Measurements from ENCODE around the gene SRSF2.
"Not testable (repeated sequence)": the region's sequence is repeated elsewhere in the genome, so short reads cannot be mapped to it uniquely, and the experiment has no call there.

SRSF2 gene

DNA sequence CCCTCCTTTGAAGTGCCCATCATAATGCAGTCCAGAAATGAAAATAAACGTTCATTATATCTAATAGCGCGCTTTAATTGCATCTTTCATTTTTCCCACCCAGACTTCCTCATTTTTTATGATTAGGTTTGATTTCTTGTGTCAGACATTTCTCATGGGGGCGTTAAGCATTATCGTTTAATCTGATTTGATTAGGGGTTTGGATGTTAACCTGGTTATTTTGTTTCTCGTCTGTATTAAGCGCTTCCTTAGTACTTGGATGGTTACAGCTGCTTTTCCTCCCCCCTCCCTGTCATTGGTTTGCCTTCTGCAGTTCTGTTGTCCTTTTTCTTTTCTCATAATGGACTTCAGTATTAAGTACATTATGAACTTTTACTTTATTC, 1.3 kb upstream of the SRSF2 start:
- no peak for DNase-seq (ENCODE audit: low spot score)

DNA sequence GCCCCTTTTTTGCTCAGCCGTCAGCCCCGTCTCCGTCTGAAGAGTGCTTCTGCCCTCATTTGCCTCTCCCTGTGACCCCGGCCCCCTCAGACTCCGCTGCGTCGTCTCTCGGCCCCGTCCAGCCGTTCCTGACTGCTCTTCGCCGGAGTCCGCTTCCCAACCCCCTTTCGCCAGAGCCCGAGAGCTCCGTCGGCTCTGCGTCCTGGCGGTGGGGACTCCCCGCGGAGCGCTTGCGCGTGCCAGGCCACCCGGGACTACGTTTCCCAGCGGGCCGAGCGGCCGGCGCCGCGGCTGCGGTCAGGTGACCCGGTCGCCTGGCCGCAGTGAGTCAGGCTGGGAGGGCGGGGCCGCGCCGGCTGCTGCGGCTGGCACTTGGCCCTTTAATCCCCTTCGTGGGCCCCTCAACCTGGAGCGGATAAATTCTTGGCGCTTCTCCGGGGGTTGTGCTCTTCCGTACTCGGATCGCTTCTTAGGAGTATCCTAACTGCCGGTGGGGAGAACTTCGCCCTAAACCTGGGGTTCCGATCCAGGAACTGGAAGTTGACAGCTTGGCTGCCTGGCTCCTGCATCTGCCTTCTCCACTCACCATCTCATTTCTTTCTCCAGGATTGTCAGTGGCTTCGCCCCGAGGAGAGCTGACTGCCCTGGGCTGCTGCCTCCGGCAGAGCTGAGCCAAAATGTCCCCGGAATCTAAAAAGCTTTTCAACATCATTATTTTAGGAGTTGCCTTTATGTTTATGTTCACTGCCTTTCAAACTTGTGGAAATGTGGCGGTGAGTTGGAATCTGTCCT, 741 bp upstream of the SRSF2 start, which contains the start of gene MFSD11:
Gene MFSD11 (plus strand): TSS at position 444 of the 792 bp plus-strand sequence. CDS start 234 bp downstream, at position 678.
- DNase-seq (ENCODE audit: low spot score) = peak; percentile 98

GRCh38 chr17:76736349-76737081, 616 bp downstream of the SRSF2 start:
- DNase-seq (ENCODE audit: low spot score) = peak; percentile 87

DNA sequence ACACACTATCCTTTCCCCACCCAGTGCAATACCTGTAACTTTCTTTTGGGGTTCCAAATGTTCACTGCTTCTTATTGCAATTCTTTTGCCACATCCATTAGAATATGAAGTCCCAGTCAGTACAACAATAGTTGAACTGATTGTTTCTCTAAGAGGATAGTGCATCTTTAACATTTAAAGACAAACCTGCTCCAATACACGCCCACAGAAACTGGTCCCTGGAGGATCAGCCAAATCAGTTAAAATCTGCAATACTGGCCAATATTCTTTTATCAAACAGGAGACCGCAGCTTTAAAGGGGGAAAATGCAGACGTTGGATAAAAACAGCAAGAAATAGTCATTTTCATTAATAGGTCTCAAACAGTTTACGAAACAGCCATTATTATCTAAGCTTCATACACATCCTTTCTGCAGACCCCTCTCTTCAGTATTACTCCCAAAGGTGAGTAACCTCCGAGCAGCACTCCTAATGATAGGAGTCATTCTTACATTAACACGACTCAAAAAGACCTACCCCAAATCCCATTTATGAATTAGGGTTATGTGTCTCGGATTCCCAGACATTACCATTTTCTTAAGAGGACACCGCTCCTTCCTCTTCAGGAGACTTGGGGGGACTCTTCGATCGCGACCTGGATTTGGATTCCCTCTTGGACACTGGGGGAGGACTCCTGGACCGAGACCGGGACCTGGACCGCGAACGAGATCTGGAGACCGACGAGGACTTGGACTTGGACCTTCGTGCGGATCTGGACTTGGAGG, 1.4 kb downstream of the SRSF2 start:
- no peak for DNase-seq (ENCODE audit: low spot score)

- no peak for DNase-seq (ENCODE audit: low spot score)
These were observed 2.1 kb downstream of the SRSF2 start for GRCh38 chr17:76735006-76735405.

DNA sequence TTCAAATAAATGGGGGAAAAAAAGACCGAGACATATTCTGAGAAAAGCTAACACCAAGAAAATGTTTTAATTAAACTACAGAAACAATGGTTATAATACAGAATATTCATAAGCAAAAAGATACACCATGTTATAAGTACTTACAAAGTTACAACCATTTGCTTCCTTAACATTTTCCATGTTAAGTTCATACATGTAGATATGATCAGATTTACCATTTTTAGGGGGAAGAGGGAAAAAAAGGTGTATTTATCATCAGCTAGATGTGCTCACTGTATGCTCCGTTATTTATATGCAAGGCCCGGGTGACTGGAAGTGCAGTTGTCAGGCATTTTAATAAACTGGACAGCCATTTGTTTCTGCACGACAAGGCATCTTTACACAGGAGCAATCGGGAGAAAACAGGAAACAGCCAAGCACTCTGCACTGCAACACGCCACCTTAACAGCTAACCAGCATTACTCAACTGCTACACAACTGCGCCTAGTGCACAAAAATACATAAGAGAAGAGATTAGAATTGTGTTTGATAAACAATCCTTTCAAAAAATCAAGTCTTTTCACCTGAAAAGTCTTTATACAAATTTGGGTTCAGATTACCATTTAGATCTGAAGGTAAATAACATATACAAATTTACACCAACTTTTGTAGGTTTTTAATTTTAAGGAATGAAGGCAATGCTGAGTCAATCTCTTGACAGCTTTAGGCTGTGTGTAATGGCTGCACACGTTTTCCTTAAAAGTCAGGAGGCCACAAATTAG, 2.9 kb downstream of the SRSF2 start:
- no peak for DNase-seq (ENCODE audit: low spot score)

- no peak for DNase-seq (ENCODE audit: low spot score)
These were observed 3.5 kb downstream of the SRSF2 start for GRCh38 chr17:76733618-76733957.

GRCh38 chr17:76732734-76733617, 4.2 kb downstream of the SRSF2 start:
- no peak for DNase-seq (ENCODE audit: low spot score)

DNA sequence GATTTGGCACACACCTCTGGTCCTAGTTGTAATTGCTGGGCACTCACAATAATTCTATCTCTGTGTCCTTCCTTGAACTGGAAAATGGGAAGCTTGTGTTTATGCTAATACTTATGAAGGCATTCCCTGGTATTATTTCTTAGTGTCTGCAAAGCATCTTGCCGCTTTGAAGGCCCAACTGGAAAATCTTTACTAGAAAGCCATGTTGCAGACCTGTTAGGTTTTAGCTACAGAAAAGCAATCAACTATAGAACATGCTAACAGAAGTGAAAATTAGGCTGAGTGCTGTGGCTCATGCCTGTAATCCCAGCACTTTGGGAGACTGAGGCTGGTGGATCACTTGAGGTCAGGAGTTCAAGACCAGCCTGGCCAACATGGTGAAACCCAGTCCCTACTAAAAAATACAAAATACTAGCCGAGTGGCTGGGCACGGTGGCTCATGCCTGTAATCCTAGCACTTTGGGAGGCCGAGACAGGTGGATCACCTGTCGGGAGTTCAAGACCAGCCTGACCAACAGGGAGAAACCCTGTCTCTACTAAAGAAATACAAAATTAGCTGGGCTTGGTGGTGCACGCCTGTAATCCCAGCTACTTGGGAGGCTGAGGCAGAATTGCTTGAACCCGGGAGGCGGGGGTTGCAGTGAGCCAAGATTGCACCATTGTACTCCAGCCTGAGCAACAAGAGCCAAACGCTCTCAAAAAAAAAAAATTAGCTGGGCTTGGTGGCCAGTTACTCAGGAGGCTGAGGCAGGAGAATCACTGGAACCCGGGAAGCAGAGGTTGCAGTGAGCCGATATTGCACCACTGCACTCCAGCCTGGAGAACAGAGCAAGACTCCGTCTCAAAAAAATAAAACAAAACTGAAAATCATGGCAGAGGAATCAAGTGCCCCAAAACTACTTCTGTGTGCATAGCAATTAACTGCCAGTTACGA, 5.1 kb downstream of the SRSF2 start:
- DNase-seq (ENCODE audit: low spot score) = not testable (repeated sequence)

DNA sequence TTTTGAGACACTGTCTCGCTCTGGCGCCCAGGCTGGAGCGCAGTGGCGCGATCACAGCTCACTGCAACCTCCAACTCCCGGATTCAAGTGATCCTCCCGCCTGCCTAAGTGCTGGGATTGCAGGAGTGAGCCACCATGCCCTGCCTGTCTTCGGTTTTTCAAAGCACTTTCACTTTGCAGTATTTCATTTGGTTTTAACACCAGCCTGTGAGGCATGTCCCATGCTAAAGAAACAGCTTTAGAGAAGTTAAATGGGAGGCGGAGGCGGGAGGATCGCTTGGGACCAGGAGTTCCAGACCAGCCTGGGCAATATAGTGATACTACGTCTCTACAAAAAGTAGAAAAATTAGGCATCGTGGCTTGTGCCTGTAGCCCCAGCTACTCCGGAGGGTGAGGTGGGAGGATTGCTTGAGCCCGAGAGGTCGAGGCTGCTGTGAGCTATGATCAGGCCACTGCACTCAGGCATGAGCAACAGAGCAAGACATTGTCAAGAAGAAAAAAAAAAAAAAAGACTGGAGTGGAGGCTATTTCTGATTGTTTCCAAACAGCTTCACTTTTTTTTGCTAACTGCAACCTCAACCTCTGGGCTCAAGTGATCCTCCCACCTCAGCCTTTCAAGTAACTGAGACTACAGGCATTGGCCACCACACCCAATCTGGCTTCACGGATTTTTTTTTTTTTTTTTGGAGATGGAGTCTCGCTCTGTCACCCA, 9.2 kb downstream of the SRSF2 start:
- no peak for DNase-seq (ENCODE audit: low spot score)

- DNase-seq (ENCODE audit: low spot score) = peak; percentile 90
These were observed 10.1 kb downstream of the SRSF2 start, which contains the start of gene METTL23 for GRCh38 chr17:76726776-76727718. Gene METTL23, plus strand, starts transcription at chr17:76726839. Its CDS starts 2,872 bp downstream, at chr17:76729711.

DNA sequence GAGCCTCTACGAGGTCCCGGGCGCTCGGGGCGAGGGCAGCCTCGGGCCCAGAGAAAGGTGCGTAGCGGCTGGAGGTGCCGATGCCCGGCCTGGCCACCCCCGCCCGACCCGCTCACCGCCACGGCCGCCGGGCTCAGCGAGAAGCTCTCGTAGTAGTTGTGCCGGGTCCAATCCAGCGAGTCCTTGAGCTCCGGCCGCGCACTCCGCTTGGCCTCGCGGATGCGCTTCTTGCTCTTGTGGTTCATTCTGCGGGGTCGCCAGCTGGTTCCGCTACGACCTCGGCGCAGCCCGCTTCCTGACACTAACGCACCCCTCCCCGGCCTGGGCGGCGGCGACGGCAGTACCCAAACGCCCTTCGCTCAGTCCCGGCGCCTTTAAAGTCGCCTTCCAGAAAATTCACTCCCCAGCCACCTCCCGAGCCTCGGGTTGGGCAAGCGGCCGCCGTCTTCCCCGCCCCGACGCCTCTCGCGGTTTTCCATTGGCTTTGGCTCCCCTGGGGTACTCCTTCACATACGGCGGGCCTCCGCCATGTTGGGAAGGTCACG, 10.8 kb downstream of the SRSF2 start, which contains the start of gene JMJD6:
Gene JMJD6 (minus strand): TSS at position 376 of the 545 bp plus-strand sequence. CDS start 131 bp downstream, at position 245.
- peak; percentile 97 for DNase-seq (ENCODE audit: low spot score)

DNA sequence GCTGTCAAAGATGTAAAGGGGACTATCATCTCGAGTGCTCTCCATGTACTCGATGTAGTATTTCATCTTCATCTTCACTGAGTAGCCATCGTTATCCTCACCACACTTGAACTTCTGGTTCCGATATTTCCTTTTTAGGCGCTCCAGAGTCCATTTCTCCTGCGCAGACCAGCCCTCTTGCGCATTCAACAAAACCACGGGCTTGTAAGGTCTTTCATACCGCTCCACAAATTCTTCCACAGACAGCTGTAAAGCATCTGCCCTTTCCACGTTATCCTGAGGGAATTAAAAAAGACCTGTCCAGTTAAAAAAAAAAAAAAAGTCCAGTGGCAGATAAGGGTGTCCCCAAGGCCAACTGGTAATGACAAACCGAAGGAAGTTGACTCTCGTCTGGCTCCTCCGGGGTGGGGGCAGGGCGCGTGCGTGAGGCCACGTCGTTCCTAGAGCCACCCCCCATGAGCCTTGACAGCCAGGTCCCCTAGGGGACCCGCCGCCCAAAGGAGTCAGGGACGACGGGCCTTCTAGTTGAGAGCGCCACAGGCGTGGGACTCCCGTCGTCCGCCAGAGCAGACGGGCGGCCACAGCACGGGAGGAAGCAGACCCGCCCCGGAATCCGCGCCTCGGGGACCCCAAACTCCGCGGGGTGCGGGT, 11.4 kb downstream of the SRSF2 start:
- peak; percentile 85 for DNase-seq (ENCODE audit: low spot score)

DNA sequence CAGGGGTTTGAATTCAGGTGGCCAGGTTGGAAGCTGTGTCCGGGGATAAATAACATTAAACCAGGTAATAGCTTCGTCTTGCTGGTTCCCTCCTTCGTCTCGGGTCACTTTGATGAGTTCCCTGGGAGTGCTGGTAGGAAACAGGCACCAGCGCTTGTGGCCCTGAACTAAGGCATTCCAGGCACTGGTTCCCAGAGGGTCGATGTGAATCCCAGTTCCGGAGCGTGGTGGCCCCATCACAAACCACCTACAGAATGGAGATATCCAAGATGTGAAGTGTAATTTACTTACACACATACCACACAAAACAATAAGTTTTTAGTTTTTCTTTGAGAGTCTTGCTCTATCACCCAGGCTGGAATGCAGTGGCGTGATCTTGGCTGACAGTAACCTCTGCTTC, 13.3 kb downstream of the SRSF2 start:
- DNase-seq (ENCODE audit: low spot score) = no peak

- not testable (repeated sequence) for DNase-seq (ENCODE audit: low spot score)
These were observed 14.2 kb downstream of the SRSF2 start for GRCh38 chr17:76722977-76723376.

GRCh38 chr17:76722279-76722678, 14.9 kb downstream of the SRSF2 start:
- no peak for DNase-seq (ENCODE audit: low spot score)

- no peak for DNase-seq (ENCODE audit: low spot score)
These were observed 15.7 kb downstream of the SRSF2 start for GRCh38 chr17:76721463-76721862.

Measured in D341Med (cell line).